GM12801 (cell line): ENCODE measurements around the gene RAPGEF4.

Source experiments
- CTCF ChIP-seq: IDR thresholded peaks from one replicate; pipeline ENCODE4 v1.5.1; 2011; ENCODE audit warnings: control low read depth; ENCODE audit not compliant: insufficient read length; ENCODE audit errors: extremely low read depth

Gene RAPGEF4

DNA sequence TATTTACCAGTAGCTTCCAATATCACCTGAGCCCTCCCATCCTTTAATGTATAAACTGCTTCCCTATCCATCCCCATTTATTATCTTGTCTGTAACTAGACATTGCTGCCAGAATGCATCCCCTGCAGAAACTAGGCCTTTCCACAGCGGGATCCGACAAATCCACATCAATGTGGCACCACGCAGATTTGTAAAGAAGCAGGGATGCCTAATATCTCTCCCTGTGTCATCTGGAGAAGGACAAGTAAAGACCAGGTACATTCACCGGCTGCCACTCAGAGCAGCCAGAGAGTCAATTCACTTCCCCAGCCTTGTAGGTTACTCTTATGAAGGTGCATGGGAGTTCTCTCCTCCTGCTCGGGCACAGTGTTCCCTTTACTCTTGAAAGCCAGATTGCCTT lies 241.2 kb downstream of the RAPGEF4 start:
- TF ChIP-seq CTCF, result no peak

- no peak for TF ChIP-seq CTCF
Measured at GRCh38 chr2:172977270-172978062, 241.8 kb downstream of the RAPGEF4 start.

DNA sequence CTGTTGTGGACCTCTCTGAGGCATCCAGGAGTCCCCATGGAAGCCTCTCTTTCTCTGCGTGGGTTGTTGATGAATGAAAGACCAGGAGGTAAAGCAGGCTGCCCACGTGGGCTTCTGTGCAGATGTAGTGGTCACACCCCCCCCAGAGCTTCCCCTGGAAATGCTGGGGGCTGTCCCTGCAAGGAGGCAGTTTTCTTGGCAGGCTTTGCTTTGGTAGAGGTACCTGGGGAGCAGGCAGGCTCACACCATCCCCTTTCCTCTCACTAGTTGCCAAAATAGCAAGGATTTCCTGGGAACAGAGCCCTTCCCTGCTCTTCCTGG lies 242.4 kb downstream of the RAPGEF4 start:
- TF ChIP-seq CTCF, result no peak

DNA sequence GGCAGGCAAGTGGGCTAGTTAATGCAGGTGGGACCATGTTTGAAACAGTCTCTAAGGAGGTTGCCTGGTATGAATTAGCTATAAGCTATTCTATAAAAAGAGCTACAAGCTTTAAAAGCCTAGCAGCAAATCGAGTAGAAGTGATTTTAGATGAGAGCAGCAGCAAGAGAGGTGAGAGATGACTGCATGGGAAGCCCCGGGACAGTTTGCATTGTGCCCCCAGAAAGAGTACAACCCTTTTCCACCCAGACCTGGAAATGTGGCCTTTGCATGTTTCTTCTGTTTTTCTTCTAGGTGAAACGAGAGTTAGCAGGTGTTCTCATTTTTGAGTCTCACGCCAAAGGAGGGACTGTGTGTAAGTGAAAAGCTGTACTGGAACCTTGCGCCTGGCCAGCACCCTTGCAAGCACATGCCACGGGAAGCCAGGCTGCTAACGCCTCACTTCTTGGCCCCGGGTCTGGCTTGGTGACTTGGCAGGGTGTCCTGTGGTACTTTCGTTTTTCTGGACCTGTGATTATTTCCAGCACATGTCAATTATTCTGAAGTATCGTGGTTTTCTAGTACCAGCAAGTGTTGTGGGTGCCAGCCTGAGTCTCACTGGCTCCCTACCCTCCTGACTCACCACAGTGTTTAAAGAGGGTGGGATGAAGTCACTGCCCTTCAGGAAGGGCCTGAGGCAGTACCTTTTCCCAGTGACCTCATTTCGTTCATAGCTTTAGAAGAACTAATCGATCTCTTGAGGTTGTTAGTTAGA lies 249.7 kb downstream of the RAPGEF4 start:
- TF ChIP-seq CTCF, result no peak

GRCh38 chr2:172986040-172986439 lies 250.4 kb downstream of the RAPGEF4 start:
- TF ChIP-seq CTCF, result no peak

GRCh38 chr2:172988728-172989127 lies 253.1 kb downstream of the RAPGEF4 start:
- TF ChIP-seq CTCF, result no peak

DNA sequence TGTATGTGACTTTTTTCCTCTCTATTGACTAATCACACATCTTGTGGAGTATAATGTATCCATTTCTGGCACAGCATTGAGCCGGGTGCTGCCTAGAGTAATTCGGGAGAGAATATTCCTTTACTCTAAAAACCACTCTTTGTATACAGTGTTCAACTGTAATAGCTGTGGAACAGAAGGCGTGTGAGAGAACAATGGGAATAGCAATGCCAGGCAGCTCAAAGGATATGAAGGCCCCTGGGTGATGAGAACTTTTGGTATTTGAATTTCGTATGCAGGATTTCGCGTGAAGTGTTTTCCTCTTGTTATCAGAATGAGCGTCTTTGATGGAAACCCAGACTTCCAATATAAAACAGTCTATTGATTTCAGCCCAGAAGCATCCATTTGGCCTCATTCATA lies 255.4 kb downstream of the RAPGEF4 start:
- no peak for TF ChIP-seq CTCF
